Measurements from ENCODE around the gene ZNF12.
"Not testable (repeated sequence)": the region's sequence is repeated elsewhere in the genome, so short reads cannot be mapped to it uniquely, and the experiment has no call there.

The ZNF12 gene

GRCh38 chr7:6706666-6707407, at the start of gene ZNF12:
Gene ZNF12, minus strand, starts transcription at chr7:6706947. Its CDS starts 1,774 bp downstream, at chr7:6705173.
- TF ChIP-seq GATA3 (IDR thresholded peaks at IDR 0.05; ENCODE audit: low read depth, low read length), result no peak
- no peak for TF ChIP-seq GATA2 (IDR thresholded peaks at IDR 0.05; ENCODE audit: low read depth, low read length)

DNA sequence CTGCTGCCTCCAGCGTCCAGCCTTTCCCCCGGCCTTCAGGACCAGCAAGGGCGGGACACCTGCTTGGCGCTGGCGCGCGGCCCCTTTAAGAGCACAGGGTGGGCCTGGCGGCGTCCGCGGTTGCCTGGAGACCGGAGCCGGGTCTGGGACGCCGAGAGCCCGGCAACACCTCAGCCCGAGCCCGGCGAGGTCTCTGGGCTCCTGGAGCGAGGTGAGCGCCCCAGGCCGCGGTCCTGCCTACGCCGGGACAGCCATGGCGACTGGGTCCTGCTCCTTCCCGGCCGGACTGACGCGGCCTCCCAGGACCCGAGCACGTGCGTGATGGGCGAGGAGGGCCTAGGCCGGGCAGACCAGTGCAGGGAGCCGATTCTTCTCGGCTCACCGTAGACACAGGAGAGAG, 47.2 kb upstream of the ZNF12 start, which contains the start of gene RSPH10B2:
Gene RSPH10B2 (plus strand): TSS at position 140 of the 400 bp plus-strand sequence. CDS start 3,575 bp downstream, outside the sequence.
- not testable (repeated sequence) for TF ChIP-seq GATA3, GATA2 (IDR thresholded peaks at IDR 0.05; ENCODE audit: low read depth, low read length)

GRCh38 chr7:6730343-6730633, 23.5 kb upstream of the ZNF12 start:
- TF ChIP-seq GATA3 (IDR thresholded peaks at IDR 0.05; ENCODE audit: low read depth, low read length) (no peak), GATA2 (IDR thresholded peaks at IDR 0.05; ENCODE audit: low read depth, low read length) (no peak)

DNA sequence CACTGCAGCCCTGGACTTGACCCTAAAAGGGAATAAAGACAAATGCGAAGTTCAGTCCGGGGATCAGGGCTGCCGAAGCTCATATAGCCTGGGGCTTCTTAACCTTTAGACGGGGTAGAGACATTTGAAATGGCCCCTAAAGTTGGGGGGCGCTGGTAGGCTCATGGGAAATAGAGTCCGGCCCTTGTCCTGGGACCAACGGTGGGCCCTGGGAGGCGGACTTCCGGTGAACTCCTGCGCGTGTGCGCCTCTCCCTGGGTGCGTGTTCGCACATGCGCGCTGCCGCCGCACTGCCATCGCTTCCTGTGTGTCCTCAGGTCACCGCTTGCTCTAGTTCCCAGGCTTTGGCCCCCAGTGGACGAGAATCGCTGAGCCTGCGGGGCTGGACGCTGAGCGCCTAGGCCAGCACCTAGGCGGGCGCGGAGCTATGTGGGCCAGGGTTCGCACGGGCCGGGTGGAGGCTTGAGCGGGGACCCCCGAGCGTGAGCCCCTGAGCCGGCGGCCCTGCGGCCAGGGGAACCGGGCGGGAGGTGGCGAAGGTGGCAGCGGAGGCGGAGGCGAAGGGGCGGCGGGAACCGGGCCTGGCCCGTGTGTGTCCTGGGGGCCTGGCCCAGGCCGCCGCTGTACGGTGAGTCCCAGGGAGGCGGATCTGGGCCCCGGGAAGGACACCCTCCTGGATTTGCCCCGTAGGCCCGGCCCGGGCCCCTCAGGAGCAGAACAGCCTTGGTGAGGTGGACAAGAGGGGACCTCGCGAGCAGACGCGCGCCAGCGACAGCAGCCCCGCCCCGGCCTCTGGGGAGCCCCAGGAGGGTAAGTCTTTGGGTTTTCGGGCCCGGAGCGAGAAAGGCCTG, 23.0 kb upstream of the ZNF12 start:
- no peak for TF ChIP-seq GATA3 (IDR thresholded peaks at IDR 0.05; ENCODE audit: low read depth, low read length)

DNA sequence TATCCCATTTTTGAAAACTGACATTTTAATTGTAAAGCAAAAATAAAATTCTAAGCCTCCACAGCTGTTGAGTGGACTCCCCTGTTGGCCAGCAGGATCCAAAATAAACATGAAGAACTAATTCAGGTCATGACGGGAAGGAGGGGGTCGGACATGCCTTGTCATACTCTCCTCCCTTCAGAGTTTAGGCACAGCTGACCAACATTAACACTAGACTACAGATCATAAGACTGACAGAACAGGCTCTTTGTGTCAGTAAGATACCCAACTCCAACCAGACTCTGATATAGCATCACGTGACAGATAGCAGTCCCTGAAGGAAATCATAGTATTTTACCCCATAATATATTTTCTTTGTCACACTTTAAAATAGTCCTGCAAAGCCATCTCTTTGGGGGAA, 20.9 kb upstream of the ZNF12 start:
- TF ChIP-seq GATA3 (IDR thresholded peaks at IDR 0.05; ENCODE audit: low read depth, low read length) (no peak), GATA2 (IDR thresholded peaks at IDR 0.05; ENCODE audit: low read depth, low read length) (no peak)

DNA sequence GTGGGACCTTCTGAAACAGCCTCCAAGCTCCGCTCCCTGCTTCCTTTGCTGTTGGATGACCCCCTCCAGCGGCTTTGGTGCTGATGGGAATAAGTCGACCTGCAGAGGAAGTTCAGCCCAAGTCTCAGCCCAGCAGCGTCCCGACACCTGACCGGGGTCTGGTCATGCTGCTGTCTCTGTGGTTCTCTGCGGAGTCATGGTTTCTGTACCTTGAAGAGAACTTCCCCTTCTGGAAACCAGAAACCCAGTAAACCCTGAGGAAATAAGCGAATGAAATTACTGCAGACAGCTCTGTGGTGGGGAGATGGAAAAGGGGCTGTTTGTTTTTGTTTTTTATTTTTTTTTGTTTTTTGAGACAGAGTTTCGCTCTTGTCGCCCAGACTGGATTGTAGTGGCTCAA, 18.3 kb upstream of the ZNF12 start:
- TF ChIP-seq GATA2 (IDR thresholded peaks at IDR 0.05; ENCODE audit: low read depth, low read length) (no peak), GATA3 (IDR thresholded peaks at IDR 0.05; ENCODE audit: low read depth, low read length) (no peak)

DNA sequence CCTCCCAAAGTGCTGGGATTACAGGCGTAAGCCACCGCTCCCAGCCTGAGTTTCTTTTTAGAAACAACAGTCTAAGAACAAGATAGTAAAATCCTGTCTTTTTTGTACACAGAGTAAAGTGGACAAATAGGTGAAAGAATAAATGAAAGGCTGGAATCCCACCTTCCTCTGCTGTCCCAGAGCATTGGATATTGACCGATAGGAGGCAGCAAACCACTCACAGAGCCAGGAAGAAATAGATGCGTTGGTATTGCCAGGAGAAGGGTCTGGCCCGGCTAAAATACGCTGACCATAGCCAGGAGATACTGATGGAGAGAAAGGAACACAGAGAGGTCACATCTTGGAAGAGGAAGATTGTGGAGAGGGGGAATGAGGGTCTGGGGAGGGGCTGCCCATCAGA, 11.4 kb upstream of the ZNF12 start:
- TF ChIP-seq GATA3 (IDR thresholded peaks at IDR 0.05; ENCODE audit: low read depth, low read length) (no peak), GATA2 (IDR thresholded peaks at IDR 0.05; ENCODE audit: low read depth, low read length) (no peak)

GRCh38 chr7:6714360-6714759, 7.6 kb upstream of the ZNF12 start:
- TF ChIP-seq GATA2 (IDR thresholded peaks at IDR 0.05; ENCODE audit: low read depth, low read length), result no peak
- TF ChIP-seq GATA3 (IDR thresholded peaks at IDR 0.05; ENCODE audit: low read depth, low read length), result no peak

- no peak for TF ChIP-seq GATA2 (IDR thresholded peaks at IDR 0.05; ENCODE audit: low read depth, low read length)
- TF ChIP-seq GATA3 (IDR thresholded peaks at IDR 0.05; ENCODE audit: low read depth, low read length), result no peak
Measured at GRCh38 chr7:6709808-6710207, 3.1 kb upstream of the ZNF12 start.

DNA sequence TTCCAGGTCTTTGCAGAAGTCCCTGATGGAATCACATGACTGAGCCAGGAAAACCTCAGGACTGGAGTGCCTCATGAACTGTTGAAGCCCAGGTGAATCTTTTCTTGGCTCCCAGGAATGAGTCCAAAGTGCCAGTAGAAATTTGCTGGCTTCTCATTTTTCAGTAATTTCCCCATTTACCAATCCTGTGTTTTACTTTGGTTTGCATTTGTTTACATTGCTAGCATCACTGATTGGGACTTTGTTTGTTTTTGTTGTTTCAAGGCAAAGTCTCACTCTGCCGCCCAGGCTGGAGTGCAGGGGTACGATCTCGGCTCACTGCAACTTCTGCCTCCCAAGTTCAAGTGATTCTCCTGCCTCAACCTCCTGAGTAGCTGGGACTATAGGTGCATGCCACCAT, 1.6 kb upstream of the ZNF12 start:
- no peak for TF ChIP-seq GATA3 (IDR thresholded peaks at IDR 0.05; ENCODE audit: low read depth, low read length)
- TF ChIP-seq GATA2 (IDR thresholded peaks at IDR 0.05; ENCODE audit: low read depth, low read length), result no peak

GRCh38 chr7:6705959-6706665, 635 bp downstream of the ZNF12 start:
- no peak for TF ChIP-seq GATA2 (IDR thresholded peaks at IDR 0.05; ENCODE audit: low read depth, low read length)
- no peak for TF ChIP-seq GATA3 (IDR thresholded peaks at IDR 0.05; ENCODE audit: low read depth, low read length)

GRCh38 chr7:6701860-6702259, 4.9 kb downstream of the ZNF12 start:
- no peak for TF ChIP-seq GATA3 (IDR thresholded peaks at IDR 0.05; ENCODE audit: low read depth, low read length)
- no peak for TF ChIP-seq GATA2 (IDR thresholded peaks at IDR 0.05; ENCODE audit: low read depth, low read length)

DNA sequence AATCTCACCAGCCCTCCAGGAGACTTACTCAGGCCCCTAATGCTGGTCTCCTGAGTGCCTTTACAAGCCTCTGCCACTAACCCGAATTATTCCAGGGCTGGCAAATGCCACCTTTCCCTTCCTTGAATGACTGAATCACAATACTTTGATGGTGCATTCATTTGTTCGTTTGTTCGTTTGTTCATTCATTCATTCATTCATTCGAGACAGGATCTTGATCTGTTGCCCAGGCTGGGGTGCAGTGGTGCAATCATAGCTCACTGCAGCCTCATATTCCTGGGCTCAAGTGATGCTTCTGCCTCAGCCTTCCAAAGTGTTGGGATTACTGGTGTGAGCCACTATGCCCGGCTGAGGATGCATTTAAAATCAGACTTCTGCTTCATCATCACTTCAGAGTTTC, 6.0 kb downstream of the ZNF12 start:
- TF ChIP-seq GATA2 (IDR thresholded peaks at IDR 0.05; ENCODE audit: low read depth, low read length) (no peak), GATA3 (IDR thresholded peaks at IDR 0.05; ENCODE audit: low read depth, low read length) (no peak)

- TF ChIP-seq GATA2 (IDR thresholded peaks at IDR 0.05; ENCODE audit: low read depth, low read length), result no peak
- TF ChIP-seq GATA3 (IDR thresholded peaks at IDR 0.05; ENCODE audit: low read depth, low read length), result no peak
Measured at GRCh38 chr7:6691609-6692106, 15.1 kb downstream of the ZNF12 start.

Measured in SH-SY5Y (cell line).